IMR-90 (cell line): ENCODE measurements around the gene CASP9. TPM values are rescaled to one million over a fixed set of nuclear protein-coding genes. Genes with fewer than 3 reads are reported as not detected.

Experiments
- ATAC-seq: fragments of 200-7000 bp; cut with Tn5 transposase; 2 replicates; pipeline ENCODE4 v1.9.1; 2020; ENCODE audit warnings: low read depth, mild to moderate bottlenecking, moderate library complexity
- BruUV-seq: library from RNA; stranded (reverse); fragments of 400-500 nt; replicated peaks from 2 replicates; lab custom pipeline; 2021; lab: Mats Ljungman, UMichigan
- CTCF ChIA-PET: fragments of 300-600 bp; formaldehyde crosslinking; extraction: SDS; loops from one replicate; lab custom pipeline; 2021; ENCODE audit warnings: antibody characterized with exemption; lab: Yijun Ruan, JAX
- POLR2A ChIA-PET: fragments of 300-600 bp; sonication (Branson Sonifier 250); formaldehyde crosslinking; loops from one replicate; lab custom pipeline; 2022; ENCODE audit warnings: antibody characterized with exemption; ENCODE audit not compliant: unreplicated experiment; lab: Charles Lee
- DNase-seq: peaks from one replicate; pipeline ENCODE4 v3.0.0; 2013
- H2AFZ ChIP-seq: replicated peaks from 2 replicates; pipeline ENCODE3; 2013; ENCODE audit warnings: low read length, mild to moderate bottlenecking; ENCODE audit not compliant: poor library complexity
- H2AK5ac ChIP-seq: 2 replicates; pipeline ENCODE4 v1.6.1; 2013; ENCODE audit warnings: low read depth, low read length, inconsistent platforms
- H2AK9ac ChIP-seq: replicated peaks from 2 replicates; pipeline ENCODE3; 2013; ENCODE audit warnings: mild to moderate bottlenecking, low read depth, low read length, moderate library complexity; ENCODE audit not compliant: poor library complexity
- H2BK120ac ChIP-seq: 2 replicates; pipeline ENCODE4 v1.6.1; 2013; ENCODE audit warnings: low read depth, low read length, inconsistent platforms
- H2BK15ac ChIP-seq: 3 replicates; pipeline ENCODE4 v1.6.1; 2013; ENCODE audit warnings: low read depth, low read length, inconsistent platforms
- H2BK20ac ChIP-seq: 2 replicates; pipeline ENCODE4 v1.6.1; 2013; ENCODE audit warnings: low read depth, mild to moderate bottlenecking, inconsistent platforms, low read length, moderate library complexity
- H2BK5ac ChIP-seq: 2 replicates; pipeline ENCODE4 v1.6.1; 2013; ENCODE audit warnings: mild to moderate bottlenecking, low read depth, low read length, inconsistent platforms; ENCODE audit not compliant: poor library complexity, severe bottlenecking
- H3K14ac ChIP-seq: replicated peaks from 2 replicates; pipeline ENCODE4 v1.6.1; 2013; ENCODE audit warnings: low read depth, low read length, inconsistent platforms
- H3K18ac ChIP-seq: 2 replicates; pipeline ENCODE4 v1.6.1; 2013; ENCODE audit warnings: low read depth, low read length, control low read depth
- H3K23ac ChIP-seq: 2 replicates; pipeline ENCODE4 v1.6.1; 2013; ENCODE audit warnings: low read depth, low read length, inconsistent platforms
- H3K27ac ChIP-seq: 2 replicates; pipeline ENCODE4 v1.5.1; 2013; ENCODE audit warnings: mild to moderate bottlenecking, control low read depth, low read length; ENCODE audit not compliant: insufficient read depth
- H3K27me3 ChIP-seq: 2 replicates; pipeline ENCODE4 v1.6.1; 2013; ENCODE audit warnings: low read length; ENCODE audit not compliant: control insufficient read depth, insufficient read depth
- H3K36me3 ChIP-seq: 2 replicates; pipeline ENCODE4 v1.6.1; 2013; ENCODE audit warnings: low read length, mixed read lengths; ENCODE audit not compliant: control insufficient read depth, insufficient read depth
- H3K4ac ChIP-seq: 2 replicates; pipeline ENCODE4 v1.6.1; 2013; ENCODE audit warnings: low read depth, low read length, inconsistent platforms
- H3K4me1 ChIP-seq: 2 replicates; pipeline ENCODE4 v1.6.1; 2013; ENCODE audit warnings: low read length, mixed read lengths; ENCODE audit not compliant: control insufficient read depth, insufficient read depth
- H3K4me2 ChIP-seq: 2 replicates; pipeline ENCODE4 v1.6.1; 2013; ENCODE audit warnings: low read depth, mild to moderate bottlenecking, control low read depth, low read length, moderate library complexity
- H3K4me3 ChIP-seq: 2 replicates; pipeline ENCODE4 v1.5.1; 2013; ENCODE audit warnings: low read depth, mild to moderate bottlenecking, control low read depth, low read length, moderate library complexity; ENCODE audit not compliant: insufficient read depth
- H3K56ac ChIP-seq: 2 replicates; pipeline ENCODE4 v1.6.1; 2013; ENCODE audit warnings: low read length, inconsistent platforms; ENCODE audit not compliant: insufficient read depth; ENCODE audit errors: extremely low read depth
- H3K79me1 ChIP-seq, 2 experiments: 2 replicates each; pipeline ENCODE4 v1.6.1; 2013; ENCODE audit warnings: low read length in 2 of 2, inconsistent platforms in 1 of 2, low read depth in 1 of 2
- H3K9ac ChIP-seq: 2 replicates; pipeline ENCODE4 v1.6.1; 2013; ENCODE audit warnings: low read depth, low read length, control low read depth
- H3K9me1 ChIP-seq: 2 replicates; pipeline ENCODE4 v1.6.1; 2013; ENCODE audit warnings: low read length, inconsistent platforms; ENCODE audit not compliant: insufficient read depth
- H3K9me3 ChIP-seq: 2 replicates; pipeline ENCODE4 v1.6.1; 2013; ENCODE audit warnings: low read length; ENCODE audit not compliant: control insufficient read depth, insufficient read depth
- H4K20me1 ChIP-seq: 2 replicates; pipeline ENCODE4 v1.6.1; 2013; ENCODE audit warnings: low read length, inconsistent platforms; ENCODE audit not compliant: insufficient read depth
- H4K5ac ChIP-seq: 2 replicates; pipeline ENCODE4 v1.6.1; 2013; ENCODE audit warnings: mild to moderate bottlenecking, low read depth, low read length, control low read depth
- H4K8ac ChIP-seq, 2 experiments: 2 replicates each; pipeline ENCODE4 v1.6.1; 2013; ENCODE audit warnings: low read depth in 2 of 2, low read length in 2 of 2, control low read depth in 1 of 2, inconsistent platforms in 1 of 2
- H4K91ac ChIP-seq: 2 replicates; pipeline ENCODE4 v1.6.1; 2013; ENCODE audit warnings: low read depth, low read length, inconsistent platforms; ENCODE audit not compliant: insufficient read depth
- BHLHE40 ChIP-seq: fragments of 150-350 bp; IDR thresholded peaks from 2 replicates; pipeline ENCODE4 v1.6.1; 2016; ENCODE audit warnings: mild to moderate bottlenecking, low read depth, low read length
- CEBPB ChIP-seq: IDR thresholded peaks from 2 replicates; pipeline ENCODE4 v1.6.1; 2012; ENCODE audit warnings: low read depth, low read length, improper control_type of control experiment
- CHD1 ChIP-seq: IDR thresholded peaks from 2 replicates; pipeline ENCODE4 v1.6.1; 2012; ENCODE audit warnings: low read depth, low read length, improper control_type of control experiment
- ELK1 ChIP-seq: fragments of 150-350 bp; IDR thresholded peaks from 2 replicates; pipeline ENCODE4 v1.6.1; 2016; ENCODE audit warnings: low read depth, mild to moderate bottlenecking, low read length, moderate library complexity, borderline replicate concordance
- FOS ChIP-seq: fragments of 150-350 bp; IDR thresholded peaks from 2 replicates; pipeline ENCODE4 v1.6.1; 2016; ENCODE audit warnings: low read depth, low read length
- MAFK ChIP-seq: IDR thresholded peaks from 2 replicates; pipeline ENCODE4 v1.6.1; 2012; ENCODE audit warnings: low read depth, low read length, improper control_type of control experiment
- MAZ ChIP-seq: IDR thresholded peaks from 2 replicates; pipeline ENCODE4 v1.6.1; 2012; ENCODE audit warnings: low read depth, mild to moderate bottlenecking, low read length, improper control_type of control experiment, moderate library complexity, borderline replicate concordance
- MXI1 ChIP-seq: IDR thresholded peaks from 2 replicates; pipeline ENCODE4 v1.6.1; 2012; ENCODE audit warnings: low read depth, mild to moderate bottlenecking, low read length, moderate library complexity, borderline replicate concordance
- NFE2L2 ChIP-seq: fragments of 150-350 bp; IDR thresholded peaks from 2 replicates; pipeline ENCODE4 v1.6.1; 2016; ENCODE audit warnings: low read depth, mild to moderate bottlenecking, low read length
- POLR2A ChIP-seq: IDR thresholded peaks from 2 replicates; pipeline ENCODE4 v1.6.1; 2012; ENCODE audit warnings: mild to moderate bottlenecking, low read depth, low read length
- RAD21 ChIP-seq: IDR thresholded peaks from 2 replicates; pipeline ENCODE4 v1.6.1; 2012; ENCODE audit warnings: low read length, improper control_type of control experiment
- RCOR1 ChIP-seq: IDR thresholded peaks from 2 replicates; pipeline ENCODE4 v1.6.1; 2012; ENCODE audit warnings: mild to moderate bottlenecking, low read length, improper control_type of control experiment; ENCODE audit not compliant: insufficient replicate concordance
- RFX5 ChIP-seq: IDR thresholded peaks from 2 replicates; pipeline ENCODE4 v1.8.0; 2012; ENCODE audit warnings: low read depth, mild to moderate bottlenecking, low read length, moderate library complexity
- SMC3 ChIP-seq: fragments of 150-350 bp; IDR thresholded peaks from 2 replicates; pipeline ENCODE4 v1.6.1; 2016; ENCODE audit warnings: low read depth, mild to moderate bottlenecking, antibody characterized with exemption, low read length, moderate library complexity
- USF2 ChIP-seq: fragments of 150-350 bp; IDR thresholded peaks from 2 replicates; pipeline ENCODE4 v1.6.1; 2017; ENCODE audit warnings: mild to moderate bottlenecking, antibody characterized with exemption, low read length, low read depth
- WGBS, 2 experiments: methylation state at CpG; one replicate each; pipeline versions ENCODE4 v1.1.5 to v1.1.7; 2013; ENCODE audit warnings: missing lambda C conversion rate in 2 of 2; ENCODE audit not compliant: insufficient read length in 1 of 2; ENCODE audit errors: extremely low coverage in 2 of 2; 5-methylcytosine and 5-hydroxymethylcytosine counted together
- dilution Hi-C: fragments of 300-500 bp; cut with HindIII; formaldehyde crosslinking; loops from one replicate; pipeline ENCODE4 v1.14.3; 2018; ENCODE audit warnings: low sequenced_read_pairs; ENCODE audit not compliant: unreplicated experiment
- in situ Hi-C: fragments of 300-500 bp; cut with MboI; formaldehyde crosslinking; loops from 3 replicates; pipeline ENCODE4 v1.14.3; 2019; ENCODE audit warnings: low sequenced_read_pairs, inconsistent platforms, mixed read lengths
- intact Hi-C: fragments of 100-400 bp; cut with micrococcal nuclease; formaldehyde crosslinking; loops from 2 replicates; pipeline ENCODE4 v1.10.0; 2022
- polyA plus RNA-seq, 3 experiments: library from polyadenylated mRNA; depleted of rRNA; stranded (reverse); fragments of >200 nt; gene quantifications; 2 replicates each; pipeline ENCODE4 v1.2.3, GENCODE V29; 2012; ENCODE audit warnings: low replicate concordance in 1 of 3
- total RNA-seq: library from RNA; depleted of rRNA; stranded (reverse); fragments of >200 nt; gene quantifications from 2 replicates; pipeline ENCODE4 v1.2.3, GENCODE V29; 2012
- TF ChIP-seq, protein P1 (sequence below): conservative IDR thresholded peaks from 2 replicates; pipeline ENCODE4 v1.5.1; 2012; ENCODE audit warnings: mild to moderate bottlenecking, low read depth, low read length, improper control_type of control experiment

CASP9 gene
- total and polyA plus RNA-seq, 2 of the 4 experiments (the other 2 are of a cell fraction): 7.0 to 8.3 TPM

- POLR2A ChIA-PET: no interaction called here
- Histone ChIP-seq H3K56ac (no peak overlapping the region), H3K27me3 (no peaks in the 10 kb centered on the region), H3K4ac (no peak overlapping the region), H4K8ac (no peak overlapping the region), H2AK5ac (no peak overlapping the region), H2BK120ac (no peak overlapping the region), H3K27ac (no peak overlapping the region), H3K9me1 (peaks cover 6% of the 10 kb centered on the region), H3K4me2 (no peak overlapping the region), H4K91ac (no peak overlapping the region), H2BK20ac (no peak overlapping the region), H2AFZ (no peak overlapping the region), H2BK15ac (no peak overlapping the region), H3K14ac (no peak overlapping the region), H2AK9ac (no peak overlapping the region), H3K9me3 (no peaks in the 10 kb centered on the region), H4K5ac (no peak overlapping the region), H3K18ac (no peak overlapping the region), H3K79me1 (peaks cover 6 to 9% of the 10 kb centered on the region in 2 experiments; a peak in 3 of 4 replicates), H3K9ac (no peak overlapping the region), H4K20me1 (no peaks in the 10 kb centered on the region; the same call in 1 of the 2 replicates), H3K4me1 (peaks cover 6% of the 10 kb centered on the region), H3K36me3 (peaks cover 24% of the 10 kb centered on the region), H2BK5ac (no peak overlapping the region), H3K23ac (no peak overlapping the region), H3K4me3 (no peak overlapping the region)
- no TSS peak for BruUV-seq
- no CpG with 5 or more reads among the region's 2 CpGs for WGBS, 2 experiments
- ATAC-seq (no peak), DNase-seq (no peak)
- dilution Hi-C loops (no loop called here), in situ Hi-C loops (no loop called here), intact Hi-C loops (no loop called here)
- TF ChIP-seq RAD21 (no peak), SMC3 (no peak), ELK1 (no peak), RCOR1 (no peak), USF2 (no peak), FOS (no peak), MAFK (no peak), POLR2A (no peak), MXI1 (no peak), RFX5 (no peak), MAZ (no peak), NFE2L2 (no peak), CHD1 (no peak), CEBPB (no peak), BHLHE40 (no peak)
- TF ChIP-seq, protein P1, sequence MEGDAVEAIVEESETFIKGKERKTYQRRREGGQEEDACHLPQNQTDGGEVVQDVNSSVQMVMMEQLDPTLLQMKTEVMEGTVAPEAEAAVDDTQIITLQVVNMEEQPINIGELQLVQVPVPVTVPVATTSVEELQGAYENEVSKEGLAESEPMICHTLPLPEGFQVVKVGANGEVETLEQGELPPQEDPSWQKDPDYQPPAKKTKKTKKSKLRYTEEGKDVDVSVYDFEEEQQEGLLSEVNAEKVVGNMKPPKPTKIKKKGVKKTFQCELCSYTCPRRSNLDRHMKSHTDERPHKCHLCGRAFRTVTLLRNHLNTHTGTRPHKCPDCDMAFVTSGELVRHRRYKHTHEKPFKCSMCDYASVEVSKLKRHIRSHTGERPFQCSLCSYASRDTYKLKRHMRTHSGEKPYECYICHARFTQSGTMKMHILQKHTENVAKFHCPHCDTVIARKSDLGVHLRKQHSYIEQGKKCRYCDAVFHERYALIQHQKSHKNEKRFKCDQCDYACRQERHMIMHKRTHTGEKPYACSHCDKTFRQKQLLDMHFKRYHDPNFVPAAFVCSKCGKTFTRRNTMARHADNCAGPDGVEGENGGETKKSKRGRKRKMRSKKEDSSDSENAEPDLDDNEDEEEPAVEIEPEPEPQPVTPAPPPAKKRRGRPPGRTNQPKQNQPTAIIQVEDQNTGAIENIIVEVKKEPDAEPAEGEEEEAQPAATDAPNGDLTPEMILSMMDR: no peak
- CTCF ChIA-PET: interaction anchor here (0.6 kb wide), 1 partner anchor 8 kb away, joined by 3 read pairs; no protein-coding TSS in a partner anchor
Measured at GRCh38 chr1:15546641-15547040, 22.6 kb upstream of the CASP9 start.
